Measurements from ENCODE around the gene ZBTB11. TPM values are rescaled to one million over a fixed set of nuclear protein-coding genes. Genes with fewer than 3 reads are reported as not detected.

Gene ZBTB11
- total and polyA plus RNA-seq, 2 donors (not counting 3 experiments of a cell fraction or from before 2014, with no cell fraction given) = 4.2 to 15.8 TPM

DNA sequence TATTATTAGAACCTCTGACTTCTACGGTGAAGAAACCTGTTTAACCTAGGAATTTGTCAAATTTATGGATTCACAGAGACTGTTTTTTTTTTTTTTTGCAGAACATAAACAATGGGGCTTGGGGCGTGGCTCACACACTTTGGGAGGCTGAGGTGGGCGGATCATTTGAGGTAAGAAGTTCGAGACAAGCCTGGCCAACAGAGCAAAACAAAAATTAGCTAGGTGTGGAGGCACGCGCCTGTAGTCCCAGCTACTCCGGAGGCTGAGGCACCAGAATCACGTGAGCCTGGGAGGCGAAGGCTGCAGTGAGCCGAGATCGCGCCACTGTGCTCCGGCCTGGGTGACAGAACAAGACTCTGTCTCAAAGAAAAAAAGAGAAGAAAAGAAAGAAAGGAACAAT is 3.0 kb downstream of the ZBTB11 start:
- BruUV-seq (replicated peaks) = no TSS peak
- Histone ChIP-seq H3K4me2 (ENCODE audit: insufficient read depth, low read length) (no peak overlapping the region), H3K27me3 (ENCODE audit: control insufficient read depth in 2 of 2, insufficient read depth in 2 of 2, low read length in 2 of 2) (no peaks in the 10 kb centered on the region), H3K4me3 (replicated peaks in 1 of 3; ENCODE audit: insufficient read depth in 1 of 3, low read depth in 1 of 3, low read length in 3 of 3) (no peak overlapping the region), H3K9ac (replicated peaks; ENCODE audit: extremely low read depth, insufficient read depth, low read length) (no peak overlapping the region), H3K9me1 (replicated peaks; ENCODE audit: control insufficient read depth, extremely low read depth, insufficient read depth, low read length) (no peaks in the 10 kb centered on the region), H3K79me2 (ENCODE audit: control insufficient read depth, insufficient read depth, low read length) (peaks cover 43% of the 10 kb centered on the region), H3K9me3 (replicated peaks; ENCODE audit: control insufficient read depth, insufficient read depth, low read length) (no peaks in the 10 kb centered on the region), H2AFZ (ENCODE audit: low read depth, low read length) (no peak overlapping the region), H3K36me3 (ENCODE audit: control insufficient read depth in 2 of 2, extremely low read depth in 1 of 2, insufficient read depth in 2 of 2, low read length in 2 of 2) (peaks cover 0 to 1% of the 10 kb centered on the region in 2 experiments), H3K27ac (ENCODE audit: insufficient read depth, low read depth, low read length) (no peak overlapping the region), H3K4me1 (ENCODE audit: control insufficient read depth, extremely low read depth, insufficient read depth, low read length) (peaks cover 16% of the 10 kb centered on the region), H4K20me1 (replicated peaks; ENCODE audit: control insufficient read depth, extremely low read depth, insufficient read depth, low read length) (no peaks in the 10 kb centered on the region)
- intact Hi-C loops (cut with micrococcal nuclease) = no loop called here
- TF ChIP-seq, protein P1, sequence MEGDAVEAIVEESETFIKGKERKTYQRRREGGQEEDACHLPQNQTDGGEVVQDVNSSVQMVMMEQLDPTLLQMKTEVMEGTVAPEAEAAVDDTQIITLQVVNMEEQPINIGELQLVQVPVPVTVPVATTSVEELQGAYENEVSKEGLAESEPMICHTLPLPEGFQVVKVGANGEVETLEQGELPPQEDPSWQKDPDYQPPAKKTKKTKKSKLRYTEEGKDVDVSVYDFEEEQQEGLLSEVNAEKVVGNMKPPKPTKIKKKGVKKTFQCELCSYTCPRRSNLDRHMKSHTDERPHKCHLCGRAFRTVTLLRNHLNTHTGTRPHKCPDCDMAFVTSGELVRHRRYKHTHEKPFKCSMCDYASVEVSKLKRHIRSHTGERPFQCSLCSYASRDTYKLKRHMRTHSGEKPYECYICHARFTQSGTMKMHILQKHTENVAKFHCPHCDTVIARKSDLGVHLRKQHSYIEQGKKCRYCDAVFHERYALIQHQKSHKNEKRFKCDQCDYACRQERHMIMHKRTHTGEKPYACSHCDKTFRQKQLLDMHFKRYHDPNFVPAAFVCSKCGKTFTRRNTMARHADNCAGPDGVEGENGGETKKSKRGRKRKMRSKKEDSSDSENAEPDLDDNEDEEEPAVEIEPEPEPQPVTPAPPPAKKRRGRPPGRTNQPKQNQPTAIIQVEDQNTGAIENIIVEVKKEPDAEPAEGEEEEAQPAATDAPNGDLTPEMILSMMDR (IDR thresholded peaks at IDR 0.05; ENCODE audit: extremely low read depth in 1 of 2, insufficient read depth in 1 of 2, low read depth in 1 of 2, low read length in 2 of 2) = no peak
- TF ChIP-seq EZH2 (IDR thresholded peaks at IDR 0.05; ENCODE audit: borderline replicate concordance, low read depth, low read length, severe bottlenecking) = no peak
- CTCF ChIA-PET = interaction anchor here (0.7 to 1.0 kb wide), 2 partner anchors 31 to 100 kb away, joined by 3 read pairs; partner anchors contain the start of gene PCNP
- dilution Hi-C loops (cut with MboI; ENCODE audit: extremely low pct_ligation_motif_present, low sequenced_read_pairs) = no loop called here
- POLR2A ChIA-PET = interaction anchor here (0.6 kb wide), 1 partner anchor 11 kb away, joined by 3 read pairs; no protein-coding TSS in a partner anchor
- no peak for DNase-seq (ENCODE audit: low read depth, low spot score)
- no peak for FAIRE-seq

DNA sequence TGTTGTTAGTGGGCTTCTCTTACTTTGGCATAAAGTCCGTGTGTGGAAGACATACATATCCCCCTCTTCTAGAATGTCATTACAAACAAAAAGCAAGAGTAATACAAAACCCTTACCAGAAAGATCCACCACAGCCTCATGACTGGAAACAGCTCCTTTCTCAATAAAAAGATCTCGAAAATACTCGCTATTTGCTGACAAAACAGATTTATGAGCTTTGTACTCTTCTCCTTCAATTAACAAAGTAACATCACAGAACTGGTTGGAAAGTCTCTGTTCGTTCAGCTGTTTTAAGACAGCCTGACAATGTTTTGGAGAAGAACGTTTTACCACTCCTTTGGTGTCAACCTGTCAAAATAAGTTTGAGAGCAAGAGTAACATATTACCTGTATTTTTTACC is 5.9 kb downstream of the ZBTB11 start:
- Histone ChIP-seq H3K27me3 (ENCODE audit: control insufficient read depth in 2 of 2, insufficient read depth in 2 of 2, low read length in 2 of 2) (no peaks in the 10 kb centered on the region), H3K79me2 (ENCODE audit: control insufficient read depth, insufficient read depth, low read length) (peaks cover 47% of the 10 kb centered on the region), H2AFZ (ENCODE audit: low read depth, low read length) (no peak overlapping the region), H3K27ac (ENCODE audit: insufficient read depth, low read depth, low read length) (no peak overlapping the region), H3K9me3 (replicated peaks; ENCODE audit: control insufficient read depth, insufficient read depth, low read length) (no peaks in the 10 kb centered on the region), H3K4me1 (ENCODE audit: control insufficient read depth, extremely low read depth, insufficient read depth, low read length) (peaks cover 7% of the 10 kb centered on the region), H3K36me3 (ENCODE audit: control insufficient read depth in 2 of 2, extremely low read depth in 1 of 2, insufficient read depth in 2 of 2, low read length in 2 of 2) (peaks cover 0 to 3% of the 10 kb centered on the region in 2 experiments), H3K4me3 (replicated peaks in 1 of 3; ENCODE audit: insufficient read depth in 1 of 3, low read depth in 1 of 3, low read length in 3 of 3) (no peak overlapping the region), H3K9ac (replicated peaks; ENCODE audit: extremely low read depth, insufficient read depth, low read length) (no peak overlapping the region), H3K9me1 (replicated peaks; ENCODE audit: control insufficient read depth, extremely low read depth, insufficient read depth, low read length) (no peaks in the 10 kb centered on the region), H4K20me1 (replicated peaks; ENCODE audit: control insufficient read depth, extremely low read depth, insufficient read depth, low read length) (no peaks in the 10 kb centered on the region), H3K4me2 (ENCODE audit: insufficient read depth, low read length) (no peak overlapping the region)
- DNase-seq (ENCODE audit: low read depth, low spot score) = no peak
- CTCF ChIA-PET = no interaction called here
- dilution Hi-C loops (cut with MboI; ENCODE audit: extremely low pct_ligation_motif_present, low sequenced_read_pairs) (no loop called here), intact Hi-C loops (cut with micrococcal nuclease) (no loop called here)
- no peak for FAIRE-seq
- no TSS peak for BruUV-seq (replicated peaks)
- POLR2A ChIA-PET = no interaction called here
- TF ChIP-seq, protein P1 (IDR thresholded peaks at IDR 0.05; ENCODE audit: extremely low read depth in 1 of 2, insufficient read depth in 1 of 2, low read depth in 1 of 2, low read length in 2 of 2) = no peak
- TF ChIP-seq POLR2AphosphoS5 (IDR thresholded peaks at IDR 0.05; ENCODE audit: insufficient read depth, low read depth, low read length) (no peak), MYC (IDR thresholded peaks at IDR 0.05; ENCODE audit: low read depth, low read length) (no peak), JUN (IDR thresholded peaks at IDR 0.05; ENCODE audit: borderline replicate concordance, insufficient read depth, insufficient read length, low read depth) (no peak), EZH2 (IDR thresholded peaks at IDR 0.05; ENCODE audit: borderline replicate concordance, low read depth, low read length, severe bottlenecking) (no peak), FOS (IDR thresholded peaks at IDR 0.05; ENCODE audit: borderline replicate concordance, insufficient read depth, low read length) (no peak), GATA2 (IDR thresholded peaks at IDR 0.05; ENCODE audit: insufficient read depth, insufficient read length, low read depth, low read length) (no peak), POLR2A (IDR thresholded peaks at IDR 0.05; ENCODE audit: low read depth, low read length) (no peak)
- TF ChIP-seq, protein P2, sequence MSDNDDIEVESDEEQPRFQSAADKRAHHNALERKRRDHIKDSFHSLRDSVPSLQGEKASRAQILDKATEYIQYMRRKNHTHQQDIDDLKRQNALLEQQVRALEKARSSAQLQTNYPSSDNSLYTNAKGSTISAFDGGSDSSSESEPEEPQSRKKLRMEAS (IDR thresholded peaks at IDR 0.05; ENCODE audit: insufficient read depth, insufficient read length) = no peak

Measured in endothelial cell of umbilical vein (primary cell).